Activated CD8-positive, alpha-beta T cell treated with anti-CD3 and anti-CD28 coated beads for 36 hours (primary cell): ENCODE measurements around the gene CST1. TPM values are rescaled to one million over a fixed set of nuclear protein-coding genes. Genes with fewer than 3 reads are reported as not detected.
"Not testable (repeated sequence)": the region's sequence is repeated elsewhere in the genome, so short reads cannot be mapped to it uniquely, and the experiment has no call there.

Experiments
- ATAC-seq: fragments of 200-7000 bp; cut with Tn5 transposase; one replicate; pipeline ENCODE4 v1.10.0; 2021; ENCODE audit warnings: mild to moderate bottlenecking, moderate library complexity
- CTCF ChIA-PET: fragments of 350-600 bp; sonication (Branson Sonifier 250); formaldehyde crosslinking; loops from one replicate; lab custom pipeline; 2021; ENCODE audit warnings: antibody characterized with exemption; lab: Charles Lee
- POLR2A ChIA-PET: fragments of 350-600 bp; sonication (Branson Sonifier 250); formaldehyde crosslinking; loops from one replicate; lab custom pipeline; 2021; ENCODE audit warnings: antibody characterized with exemption; lab: Charles Lee
- DNase-seq: peaks from one replicate; pipeline ENCODE4 v3.0.0-alpha.2; 2020
- H3K27ac Mint-ChIP-seq: one replicate; pipeline ENCODE4 v1.8.0; 2021; ENCODE audit warnings: mild to moderate bottlenecking, mixed read lengths
- H3K27me3 Mint-ChIP-seq: one replicate; pipeline ENCODE4 v1.8.0; 2021; ENCODE audit warnings: mixed read lengths
- H3K36me3 Mint-ChIP-seq: one replicate; pipeline ENCODE4 v1.8.0; 2021; ENCODE audit warnings: low read depth, mixed read lengths
- H3K4me1 Mint-ChIP-seq: one replicate; pipeline ENCODE4 v1.8.0; 2021; ENCODE audit warnings: low read depth, mixed read lengths
- H3K4me3 Mint-ChIP-seq: one replicate; pipeline ENCODE4 v1.8.0; 2021; ENCODE audit warnings: mild to moderate bottlenecking, moderate library complexity, mixed read lengths
- H3K9me3 Mint-ChIP-seq: one replicate; pipeline ENCODE4 v1.8.0; 2021; ENCODE audit warnings: mixed read lengths
- CTCF ChIP-seq: fragments of 200-600 bp; IDR thresholded peaks from one replicate; pipeline ENCODE4 v1.8.0; 2022; ENCODE audit warnings: antibody characterized with exemption, mild to moderate bottlenecking
- intact Hi-C: fragments of 100-400 bp; cut with micrococcal nuclease; formaldehyde crosslinking; loops from one replicate; pipeline ENCODE4 v1.10.0; 2022
- total RNA-seq, 2 experiments: library from RNA; stranded (reverse); gene quantifications; one replicate each; pipeline ENCODE4 v1.2.3, GENCODE V29; 2021

Gene CST1
- total RNA-seq, result not detected

GRCh38 chr20:23750786-23751185 lies at the start of gene CST1:
Gene CST1, minus strand, starts transcription at chr20:23750935. Its CDS starts 69 bp downstream, at chr20:23750866.
- POLR2A ChIA-PET, H3K4me3 Mint-ChIP-seq, DNase-seq, H3K27me3 Mint-ChIP-seq, H3K36me3 Mint-ChIP-seq, CTCF ChIA-PET, intact Hi-C loops, H3K4me1 Mint-ChIP-seq, ATAC-seq, H3K9me3 Mint-ChIP-seq, H3K27ac Mint-ChIP-seq: not testable (repeated sequence)

- H3K4me3 Mint-ChIP-seq, H3K4me1 Mint-ChIP-seq, H3K36me3 Mint-ChIP-seq, H3K27ac Mint-ChIP-seq, intact Hi-C loops, H3K27me3 Mint-ChIP-seq, POLR2A ChIA-PET, H3K9me3 Mint-ChIP-seq: not testable (repeated sequence)
- CTCF ChIA-PET, result interaction anchor here (0.6 kb wide), 1 partner anchor 18 kb away, joined by 3 read pairs; no protein-coding TSS in a partner anchor
- ATAC-seq, result peak; percentile 77
- peak; percentile 61 for DNase-seq
- TF ChIP-seq CTCF, result peak; percentile 43
These were observed 48.6 kb upstream of the CST1 start for GRCh38 chr20:23799216-23799847.

- ChIA-PET CTCF (no interaction called here), POLR2A (no interaction called here)
- ATAC-seq, result no peak
- intact Hi-C loops, result no loop called here
- H3K4me3 Mint-ChIP-seq, result no peak overlapping the region
- H3K27ac Mint-ChIP-seq, result no peak overlapping the region
- peaks cover 10% of the 10 kb centered on the region for H3K27me3 Mint-ChIP-seq
- H3K9me3 Mint-ChIP-seq, result no peaks in the 10 kb centered on the region
- H3K36me3 Mint-ChIP-seq, result no peaks in the 10 kb centered on the region
- no peaks in the 10 kb centered on the region for H3K4me1 Mint-ChIP-seq
- DNase-seq, result no peak
- TF ChIP-seq CTCF, result no peak
These were observed 44.8 kb upstream of the CST1 start for GRCh38 chr20:23795526-23795925.

- POLR2A ChIA-PET, result interaction anchor here (0.5 kb wide), 1 partner anchor 12 kb away, joined by 3 read pairs; no protein-coding TSS in a partner anchor
- intact Hi-C loops, result no loop called here
- DNase-seq (no peak), ATAC-seq (no peak)
- Mint-ChIP-seq H3K36me3 (no peaks in the 10 kb centered on the region), H3K27me3 (peaks cover 12% of the 10 kb centered on the region), H3K27ac (no peak overlapping the region), H3K4me1 (no peaks in the 10 kb centered on the region), H3K9me3 (no peaks in the 10 kb centered on the region), H3K4me3 (no peak overlapping the region)
- TF ChIP-seq CTCF, result no peak
- CTCF ChIA-PET, result no interaction called here
These were observed 44.1 kb upstream of the CST1 start for GRCh38 chr20:23794841-23795240.

GRCh38 chr20:23794065-23794464 lies 43.3 kb upstream of the CST1 start:
- POLR2A ChIA-PET, result no interaction called here
- Mint-ChIP-seq H3K27me3 (peaks cover 18% of the 10 kb centered on the region), H3K9me3 (no peaks in the 10 kb centered on the region), H3K27ac (no peak overlapping the region), H3K4me3 (no peak overlapping the region), H3K36me3 (no peaks in the 10 kb centered on the region), H3K4me1 (no peaks in the 10 kb centered on the region)
- no peak for TF ChIP-seq CTCF
- CTCF ChIA-PET, result no interaction called here
- ATAC-seq, result no peak
- intact Hi-C loops, result no loop called here
- no peak for DNase-seq
